NCI-H82 treated with DMSO at 0.1 percent for 48 hours (cell line): ENCODE measurements around the gene CFL2.

Experiments used
- DNase-seq: peaks from one replicate; lab custom pipeline; 2025; ENCODE audit not compliant: unreplicated experiment; lab: John Stamatoyannopoulos, UW

Gene CFL2

DNA sequence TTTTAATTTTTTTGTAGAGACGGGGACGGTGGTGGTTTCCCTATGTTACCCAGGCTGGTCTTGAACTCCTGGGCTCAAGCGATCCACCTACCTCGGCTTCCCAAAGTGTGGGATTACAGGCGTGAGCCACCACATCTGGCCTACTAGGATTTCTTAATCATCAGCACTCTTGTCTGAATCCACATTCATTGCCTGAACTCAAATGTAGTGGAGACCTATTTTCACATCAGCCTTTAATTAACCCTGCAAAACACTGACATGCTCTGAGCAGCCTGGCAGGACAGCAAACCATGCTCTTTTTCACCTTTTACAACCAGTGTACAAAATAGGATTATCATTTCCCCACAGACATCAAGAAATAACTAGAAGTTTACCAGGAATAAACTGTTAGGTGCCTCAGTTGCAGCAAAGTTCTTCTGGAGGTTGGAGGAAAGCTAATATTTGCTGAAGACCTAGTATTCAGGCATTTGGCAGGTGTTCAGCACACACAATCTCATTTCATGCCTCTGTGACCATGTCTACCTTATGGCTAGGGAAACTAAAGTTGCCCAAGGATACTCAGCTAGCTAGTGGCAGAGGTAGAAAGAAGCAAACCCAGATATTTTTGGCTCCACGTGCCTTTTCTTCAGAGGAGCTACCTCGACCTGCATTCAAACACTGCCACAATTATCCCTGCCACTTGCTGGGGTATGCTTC lies 37.7 kb downstream of the CFL2 start:
- DNase-seq = no peak

- DNase-seq = no peak
Measured at GRCh38 chr14:34673702-34674101, 40.7 kb downstream of the CFL2 start.

GRCh38 chr14:34671716-34672115 lies 42.7 kb downstream of the CFL2 start:
- DNase-seq = no peak

- DNase-seq = no peak
Measured at GRCh38 chr14:34668111-34668510, 46.3 kb downstream of the CFL2 start.

GRCh38 chr14:34667007-34667406 lies 47.4 kb downstream of the CFL2 start:
- DNase-seq = no peak

GRCh38 chr14:34665785-34666435 lies 48.5 kb downstream of the CFL2 start:
- DNase-seq = no peak

GRCh38 chr14:34662561-34663088 lies 51.8 kb downstream of the CFL2 start:
- no peak for DNase-seq

- no peak for DNase-seq
Measured at GRCh38 chr14:34660796-34661195, 53.6 kb downstream of the CFL2 start.
